K562 (cell line): ENCODE results near the gene ABCF2. TPM values are rescaled to one million over a fixed set of nuclear protein-coding genes. Genes with fewer than 3 reads are reported as not detected.

Experiments used
- ATAC-seq: fragments of 200-7000 bp; cut with Tn5 transposase; 3 replicates; pipeline ENCODE4 v1.9.1; 2020; ENCODE audit warnings: moderate library complexity
- BruUV-seq: library from RNA; stranded (reverse); fragments of 400-500 nt; replicated peaks from 2 replicates; lab custom pipeline; 2021; lab: Mats Ljungman, UMichigan
- CTCF ChIA-PET: fragments of 300-600 bp; formaldehyde crosslinking; extraction: SDS; loops from one replicate; lab custom pipeline; 2021; ENCODE audit warnings: low intra/inter-chr PET ratio; lab: Yijun Ruan, JAX
- POLR2A ChIA-PET: fragments of 300-600, 350-650 bp; sonication (Branson Sonifier 250); formaldehyde crosslinking; extraction: SDS; loops from one replicate; lab custom pipeline; 2021; ENCODE audit warnings: antibody characterized with exemption, inconsistent platforms; lab: Yijun Ruan, JAX
- DNase-seq, 4 experiments: peaks; one replicate each; pipeline versions ENCODE4 v3.0.0 to v3.0.0-alpha.2; 2011 to 2018; ENCODE audit warnings: low spot score in 3 of 4, mixed read lengths in 3 of 4; ENCODE audit errors: extremely low read depth in 1 of 4
- FAIRE-seq: peaks from 2 replicates; lab custom pipeline; 2011; peaks lifted over from hg19 to GRCh38; lab: Jason Lieb, UNC
- H2AFZ ChIP-seq: 2 replicates; pipeline ENCODE4 v1.6.0; 2011; ENCODE audit warnings: low read depth, low read length, control low read depth, inconsistent platforms
- H3K27ac ChIP-seq: fragments of 200-600 bp; 3 replicates; pipeline ENCODE4 v1.8.0; 2011; ENCODE audit warnings: low read depth, mild to moderate bottlenecking, control low read depth, inconsistent platforms, low read length, moderate library complexity, mixed read lengths; ENCODE audit errors: extremely low read depth
- H3K27me3 ChIP-seq, 2 experiments: fragments of 300-600 bp in 1 of 2; 2 replicates in 1 of 2; 3 replicates in 1 of 2; pipeline versions ENCODE4 v1.6.0 to v1.8.0; 2011; ENCODE audit warnings: inconsistent platforms in 2 of 2, low read length in 2 of 2, mild to moderate bottlenecking in 1 of 2, mixed read lengths in 1 of 2, moderate library complexity in 1 of 2; ENCODE audit not compliant: control insufficient read depth in 2 of 2, insufficient read depth in 2 of 2
- H3K36me3 ChIP-seq: fragments of 300-600 bp; 3 replicates; pipeline ENCODE4 v1.8.0; 2011; ENCODE audit warnings: mild to moderate bottlenecking, low read length, inconsistent platforms; ENCODE audit not compliant: control insufficient read depth, insufficient read depth
- H3K4me1 ChIP-seq, 2 experiments: fragments of 200-600 bp in 1 of 2; replicated peaks in 1 of 2; 2 replicates in 1 of 2; 3 replicates in 1 of 2; pipeline versions ENCODE4 v1.5.1 to v1.8.0; 2011; ENCODE audit warnings: inconsistent platforms in 2 of 2, low read length in 2 of 2, mild to moderate bottlenecking in 1 of 2, mixed read lengths in 1 of 2, moderate library complexity in 1 of 2; ENCODE audit not compliant: control insufficient read depth in 2 of 2, insufficient read depth in 2 of 2
- H3K4me2 ChIP-seq: 2 replicates; pipeline ENCODE4 v1.6.1; 2011; ENCODE audit warnings: low read length, control low read depth, inconsistent platforms, mixed read lengths; ENCODE audit not compliant: insufficient read depth
- H3K4me3 ChIP-seq: fragments of 200-600 bp; sonication (generic), shearing (Covaris generic); 2 replicates; pipeline ENCODE4 v1.5.1; 2016; ENCODE audit warnings: control low read depth, inconsistent platforms
- H3K79me2 ChIP-seq: fragments of 200-600 bp; 3 replicates; pipeline ENCODE4 v1.8.0; 2011; ENCODE audit warnings: low read length, inconsistent platforms; ENCODE audit not compliant: control insufficient read depth, insufficient read depth
- H3K9ac ChIP-seq, 2 experiments: 2 replicates each; pipeline versions ENCODE4 v1.6.0 to v1.6.1; 2011; ENCODE audit warnings: low read depth in 2 of 2, low read length in 2 of 2, control low read depth in 1 of 2, inconsistent platforms in 1 of 2, mild to moderate bottlenecking in 1 of 2, mixed read lengths in 1 of 2; ENCODE audit not compliant: insufficient read depth in 1 of 2
- H3K9me1 ChIP-seq: one replicate; pipeline ENCODE4 v1.6.0; 2011; ENCODE audit warnings: inconsistent platforms, mild to moderate bottlenecking, low read length, moderate library complexity; ENCODE audit not compliant: control insufficient read depth, insufficient read depth
- H3K9me3 ChIP-seq: replicated peaks from 2 replicates; pipeline ENCODE4 v1.5.1; 2011; ENCODE audit warnings: low read depth, low read length, inconsistent platforms; ENCODE audit not compliant: control insufficient read depth, insufficient read depth
- H4K20me1 ChIP-seq: replicated peaks from 2 replicates; pipeline ENCODE4 v1.6.1; 2011; ENCODE audit warnings: low read length, inconsistent platforms, mixed read lengths; ENCODE audit not compliant: control insufficient read depth, insufficient read depth
- CGGBP1 ChIP-seq: fragments of 250-450 bp; sonication (Bioruptor Pico); IDR thresholded peaks from 2 replicates; pipeline ENCODE4 v1.9.0; 2021; ENCODE audit warnings: mild to moderate bottlenecking
- HCFC1 ChIP-seq: IDR thresholded peaks from 2 replicates; pipeline ENCODE4 v1.6.1; 2012; ENCODE audit warnings: low read depth, low read length, improper control_type of control experiment
- HINFP ChIP-seq: fragments of 450-650 bp; conservative IDR thresholded peaks from 2 replicates; pipeline ENCODE4 v1.6.1; 2016; ENCODE audit warnings: missing genetic modification characterization, low read depth, mild to moderate bottlenecking, control low read depth, missing compliant biosample characterization
- KDM2B ChIP-seq: fragments of 250-450 bp; sonication (Bioruptor Pico); IDR thresholded peaks from 2 replicates; pipeline ENCODE4 v1.8.0; 2021; ENCODE audit warnings: mild to moderate bottlenecking, moderate library complexity
- MLX ChIP-seq, 2 experiments: fragments of 450-650 bp in 1 of 2; sonication (generic) in 1 of 2; formaldehyde crosslinking; conservative IDR thresholded peaks; 2 replicates each; pipeline versions ENCODE4 v1.4.0 to v1.8.1; 2020 to 2022; ENCODE audit warnings: mild to moderate bottlenecking in 1 of 2, missing genetic modification reagents in 1 of 2
- NCOA4 ChIP-seq: fragments of 450-650 bp; IDR thresholded peaks from 2 replicates; pipeline ENCODE4 v1.6.1; 2018; ENCODE audit warnings: mild to moderate bottlenecking; ENCODE audit not compliant: partially characterized antibody
- NFRKB ChIP-seq: fragments of 450-650 bp; IDR thresholded peaks from 2 replicates; pipeline ENCODE4 v1.6.1; 2016; ENCODE audit warnings: low read depth
- NKRF ChIP-seq: fragments of 450-650 bp; IDR thresholded peaks from 2 replicates; pipeline ENCODE4 v1.6.1; 2016; ENCODE audit warnings: borderline replicate concordance
- RUNX1 ChIP-seq: sonication (generic); IDR thresholded peaks from 2 replicates; pipeline ENCODE4 v1.6.1; 2016; ENCODE audit warnings: antibody characterized with exemption, low read depth
- UBTF ChIP-seq, 2 experiments: IDR thresholded peaks; 2 replicates each; pipeline ENCODE4 v1.6.1; 2012; ENCODE audit warnings: improper control_type of control experiment in 2 of 2, low read depth in 2 of 2, low read length in 2 of 2, borderline replicate concordance in 1 of 2
- ZBTB12 ChIP-seq: fragments of 250-450 bp; sonication (Bioruptor Pico); IDR thresholded peaks from 2 replicates; pipeline ENCODE4 v1.4.0; 2020
- ZNF311 ChIP-seq: fragments of 250-450 bp; sonication (Bioruptor Pico); IDR thresholded peaks from 2 replicates; pipeline ENCODE4 v1.4.0; 2020; ENCODE audit warnings: mild to moderate bottlenecking, moderate library complexity
- ZNF561 ChIP-seq: fragments of 450-650 bp; formaldehyde crosslinking; conservative IDR thresholded peaks from 2 replicates; pipeline ENCODE4 v1.4.0; 2020; ENCODE audit warnings: mild to moderate bottlenecking, moderate library complexity
- WGBS: fragments of 100-300 bp; shearing (Covaris generic); methylation state at CpG from one replicate; pipeline ENCODE4 v1.1.6; 2016; ENCODE audit warnings: low coverage, mixed read lengths; ENCODE audit not compliant: insufficient coverage; ENCODE audit errors: missing lambda C conversion rate; 5-methylcytosine and 5-hydroxymethylcytosine counted together
- in situ Hi-C: fragments of 300-500 bp; cut with MboI; formaldehyde crosslinking; loops from 4 replicates; pipeline ENCODE4 v1.15.0; 2018; ENCODE audit warnings: inconsistent platforms, mixed read lengths
- intact Hi-C: fragments of 100-400 bp; cut with micrococcal nuclease; formaldehyde crosslinking; loops from 2 replicates; pipeline ENCODE4 v1.14.2; 2022
- polyA plus RNA-seq, 8 experiments: library from polyadenylated mRNA; depleted of rRNA in 4 of 8; stranded (reverse) in 5 of 8; unstranded in 3 of 8; fragments of >200 nt; fragmentation: Nextera tagmentation in 2 of 8; fragmentation: Illumina TruSeq in 1 of 8; extraction: Ambion mirVana in 2 of 8; extraction: Trizol in 1 of 8; gene quantifications; 2 replicates each; pipeline versions ENCODE4 v1.2.1 to v1.2.3, GENCODE V29; 2011 to 2014; ENCODE audit warnings: inconsistent platforms in 1 of 8, missing spikeins in 1 of 8
- total RNA-seq, 7 experiments: library from RNA; depleted of rRNA in 6 of 7; stranded (reverse); fragments of >200 nt in 6 of 7; fragmentation: Illumina TruSeq in 2 of 7; extraction: Trizol in 2 of 7; gene quantifications; 2 replicates each; pipeline versions ENCODE4 v1.2.1 to v1.2.3, GENCODE V29; 2011 to 2021; ENCODE audit warnings: low replicate concordance in 1 of 7

Gene ABCF2
- total and polyA plus RNA-seq, 9 of the 15 experiments (the other 6 are each of a cell fraction or from before 2014, with no cell fraction given): 62.1 to 224 (median 113) TPM

GRCh38 chr7:151260471-151260870 is 33.5 kb upstream of the ABCF2 start (continued):
- no peak for TF ChIP-seq ZNF311 (CRISPR knock-in tag)
- TF ChIP-seq UBTF (IDR thresholded peaks at IDR 0.05; ENCODE audit: borderline replicate concordance in 1 of 2, low read depth in 2 of 2, low read length in 2 of 2): no peak
- TF ChIP-seq RUNX1: no peak

GRCh38 chr7:151257990-151258389 is 31.0 kb upstream of the ABCF2 start:
- ATAC-seq (no peak), FAIRE-seq (no peak), DNase-seq (no peak)
- Histone ChIP-seq H3K4me1 (0 out of 5 replicates have a peak, but pooled peaks cover 0 to 2% of the 10 kb centered on the region in 2 experiments), H3K79me2 (no peaks in the 10 kb centered on the region), H3K9me3 (no peaks in the 10 kb centered on the region; the same call in 1 of the 2 replicates), H3K4me2 (no peak overlapping the region), H3K9ac (no peak overlapping the region), H3K36me3 (no peaks in the 10 kb centered on the region), H3K4me3 (no peak overlapping the region), H4K20me1 (peaks cover 13% of the 10 kb centered on the region), H3K27me3 (peaks cover 64 to 95% of the 10 kb centered on the region in 2 experiments), H2AFZ (no peak overlapping the region), H3K27ac (no peak overlapping the region), H3K9me1 (no peaks in the 10 kb centered on the region)
- ChIA-PET CTCF (no interaction called here), POLR2A (no interaction called here)
- in situ Hi-C loops: no loop called here
- intact Hi-C loops: no loop called here
- 9% methylated on average over 7 of the region's 7 CpGs for WGBS
- BruUV-seq: no TSS peak
- TF ChIP-seq ZBTB12 (CRISPR knock-in tag): no peak
- no peak for TF ChIP-seq CGGBP1 (CRISPR knock-in tag)
- TF ChIP-seq KDM2B (CRISPR knock-in tag): no peak
- no peak for TF ChIP-seq MLX (CRISPR knock-in tag; conservative IDR thresholded peaks at IDR 0.05)
- TF ChIP-seq HCFC1: no peak
- no peak for TF ChIP-seq ZNF561
- TF ChIP-seq HINFP (tag): no peak
- no peak for TF ChIP-seq NKRF
- TF ChIP-seq NFRKB: no peak
- no peak for TF ChIP-seq NCOA4
